MM.1S (cell line): ENCODE data around the gene AP5Z1.

Source experiments
- DNase-seq: peaks from one replicate; pipeline ENCODE4 v3.0.0-alpha.2; 2015
- H2AFZ ChIP-seq: fragments of 300-600 bp; sonication (generic); 2 replicates; pipeline ENCODE4 v1.6.0; 2016; ENCODE audit warnings: antibody characterized with exemption, low read length
- H3F3A ChIP-seq: fragments of 300-600 bp; sonication (generic); 2 replicates; pipeline ENCODE4 v1.6.1; 2016; ENCODE audit warnings: mild to moderate bottlenecking, antibody characterized with exemption, low read length, moderate library complexity, mixed read lengths; ENCODE audit not compliant: insufficient read depth
- H3K27ac ChIP-seq: fragments of 300-600 bp; sonication (generic); 2 replicates; pipeline ENCODE4 v1.5.1; 2016; ENCODE audit warnings: mild to moderate bottlenecking, low read length
- H3K27me3 ChIP-seq: fragments of 300-600 bp; sonication (generic); replicated peaks from 2 replicates; pipeline ENCODE4 v1.6.0; 2016; ENCODE audit warnings: low read length; ENCODE audit not compliant: insufficient read depth
- H3K36me3 ChIP-seq: fragments of 300-600 bp; sonication (generic); replicated peaks from 2 replicates; pipeline ENCODE4 v1.6.1; 2016; ENCODE audit warnings: mild to moderate bottlenecking, low read length, mixed read lengths; ENCODE audit not compliant: insufficient read depth
- H3K4me1 ChIP-seq: fragments of 300-600 bp; sonication (generic); 2 replicates; pipeline ENCODE4 v1.6.1; 2016; ENCODE audit warnings: low read length, mixed read lengths
- H3K4me2 ChIP-seq: fragments of 300-600 bp; sonication (generic); 2 replicates; pipeline ENCODE4 v1.6.0; 2016; ENCODE audit warnings: low read depth, low read length
- H3K4me3 ChIP-seq: fragments of 300-600 bp; sonication (generic); 2 replicates; pipeline ENCODE4 v1.5.1; 2016; ENCODE audit warnings: low read length, mixed read lengths
- H3K79me2 ChIP-seq: fragments of 300-600 bp; sonication (generic); 2 replicates; pipeline ENCODE4 v1.6.1; 2016; ENCODE audit warnings: mixed run types, low read length, mixed read lengths
- H3K9ac ChIP-seq: fragments of 300-600 bp; sonication (generic); 2 replicates; pipeline ENCODE4 v1.6.1; 2016; ENCODE audit warnings: low read length, mixed read lengths
- H3K9me2 ChIP-seq: fragments of 300-600 bp; sonication (generic); replicated peaks from 2 replicates; pipeline ENCODE4 v1.6.1; 2016; ENCODE audit warnings: mild to moderate bottlenecking, low read length, mixed read lengths; ENCODE audit not compliant: insufficient read depth
- H3K9me3 ChIP-seq: fragments of 300-600 bp; sonication (generic); replicated peaks from 2 replicates; pipeline ENCODE4 v1.6.1; 2016; ENCODE audit warnings: mild to moderate bottlenecking, low read length, mixed read lengths; ENCODE audit not compliant: insufficient read depth
- H4K20me1 ChIP-seq: fragments of 300-600 bp; sonication (generic); 2 replicates; pipeline ENCODE4 v1.6.1; 2016; ENCODE audit warnings: mild to moderate bottlenecking, low read length, moderate library complexity, mixed read lengths; ENCODE audit not compliant: insufficient read depth
- CTCF ChIP-seq: fragments of 300-600 bp; sonication (generic); IDR thresholded peaks from 2 replicates; pipeline ENCODE4 v1.5.1; 2016; ENCODE audit warnings: antibody characterized with exemption, low read length, mixed read lengths
- EZH2 ChIP-seq: fragments of 300-600 bp; sonication (generic); optimal IDR thresholded peaks from 2 replicates; pipeline ENCODE3; 2017; ENCODE audit warnings: low read depth, mild to moderate bottlenecking, antibody characterized with exemption, low read length, mixed read lengths
- EZH2phosphoT487 ChIP-seq: fragments of 300-600 bp; sonication (generic); IDR thresholded peaks from 2 replicates; pipeline ENCODE4 v1.6.1; 2018; ENCODE audit warnings: antibody characterized with exemption, low read length

AP5Z1 gene

GRCh38 chr7:4820967-4821471 lies 45.6 kb downstream of the AP5Z1 start:
- Histone ChIP-seq H3K4me3 (no peak overlapping the region), H3K79me2 (no peaks in the 10 kb centered on the region), H2AFZ (no peak overlapping the region), H3K27ac (no peak overlapping the region), H3F3A (no peaks in the 10 kb centered on the region), H3K27me3 (peaks cover 73% of the 10 kb centered on the region), H3K9me3 (no peaks in the 10 kb centered on the region), H4K20me1 (no peaks in the 10 kb centered on the region), H3K9ac (no peak overlapping the region), H3K4me2 (no peak overlapping the region), H3K4me1 (no peaks in the 10 kb centered on the region), H3K36me3 (no peaks in the 10 kb centered on the region), H3K9me2 (no peaks in the 10 kb centered on the region)
- TF ChIP-seq EZH2phosphoT487, result no peak
- no peak for TF ChIP-seq EZH2
- DNase-seq, result no peak

- peaks cover 76% of the 10 kb centered on the region for H3K27me3 ChIP-seq
Measured at GRCh38 chr7:4822677-4823076, 47.3 kb downstream of the AP5Z1 start.

GRCh38 chr7:4823441-4824119 lies 48.2 kb downstream of the AP5Z1 start:
- H3K9me2 ChIP-seq, result no peaks in the 10 kb centered on the region
- H3K27ac ChIP-seq, result no peak overlapping the region
- no peak overlapping the region for H3K9ac ChIP-seq
- peaks cover 71% of the 10 kb centered on the region for H3K27me3 ChIP-seq
- no peaks in the 10 kb centered on the region for H3K9me3 ChIP-seq
- H3K36me3 ChIP-seq, result no peaks in the 10 kb centered on the region
- no peaks in the 10 kb centered on the region for H3K79me2 ChIP-seq
- H3K4me2 ChIP-seq, result no peak overlapping the region
- no peaks in the 10 kb centered on the region for H3K4me1 ChIP-seq
- H3K4me3 ChIP-seq, result no peak overlapping the region
- TF ChIP-seq CTCF (no peak), EZH2 (no peak), EZH2phosphoT487 (no peak)
- no peak for DNase-seq
- no peaks in the 10 kb centered on the region for H3F3A ChIP-seq
- H4K20me1 ChIP-seq, result no peaks in the 10 kb centered on the region
- H2AFZ ChIP-seq, result no peak overlapping the region

More at GRCh38 chr7:4822677-4823076, 47.3 kb downstream of the AP5Z1 start:
- no peak overlapping the region for H3K27ac ChIP-seq
- H3F3A ChIP-seq, result no peaks in the 10 kb centered on the region
- no peaks in the 10 kb centered on the region for H3K79me2 ChIP-seq
- no peak for DNase-seq
- no peaks in the 10 kb centered on the region for H3K36me3 ChIP-seq
- no peaks in the 10 kb centered on the region for H4K20me1 ChIP-seq
- no peaks in the 10 kb centered on the region for H3K9me2 ChIP-seq
- no peaks in the 10 kb centered on the region for H3K9me3 ChIP-seq
- H2AFZ ChIP-seq, result no peak overlapping the region
- H3K4me2 ChIP-seq, result no peak overlapping the region
- TF ChIP-seq CTCF (no peak), EZH2 (no peak), EZH2phosphoT487 (no peak)
- H3K4me3 ChIP-seq, result no peak overlapping the region
- H3K9ac ChIP-seq, result no peak overlapping the region
- H3K4me1 ChIP-seq, result no peaks in the 10 kb centered on the region

- H3K9me2 ChIP-seq, result no peaks in the 10 kb centered on the region
- H3F3A ChIP-seq, result no peaks in the 10 kb centered on the region
- H3K9me3 ChIP-seq, result no peaks in the 10 kb centered on the region
- H3K36me3 ChIP-seq, result no peaks in the 10 kb centered on the region
- H3K27ac ChIP-seq, result no peak overlapping the region
- no peak overlapping the region for H3K4me2 ChIP-seq
- no peak overlapping the region for H2AFZ ChIP-seq
- H4K20me1 ChIP-seq, result no peaks in the 10 kb centered on the region
- no peak for DNase-seq
- no peak overlapping the region for H3K4me3 ChIP-seq
- no peak for TF ChIP-seq CTCF
- no peak for TF ChIP-seq EZH2
- TF ChIP-seq EZH2phosphoT487, result no peak
- no peaks in the 10 kb centered on the region for H3K79me2 ChIP-seq
- H3K9ac ChIP-seq, result no peak overlapping the region
- no peaks in the 10 kb centered on the region for H3K4me1 ChIP-seq
- peaks cover 68% of the 10 kb centered on the region for H3K27me3 ChIP-seq
Measured at GRCh38 chr7:4824120-4824775, 48.8 kb downstream of the AP5Z1 start.
